ENCODE data around the gene SP140.

- TF ChIP-seq POLR2AphosphoS5 (IDR thresholded peaks at IDR 0.05; ENCODE audit: insufficient read depth in 1 of 2, low read depth in 1 of 2) (no peak), POLR2A (IDR thresholded peaks at IDR 0.05) (no peak), CTCF (IDR thresholded peaks at IDR 0.05) (no peak)
Measured at GRCh38 chr2:230234845-230235244, 9.3 kb downstream of the SP140 start.

All from vagina (tissue), 2 donors.